Measurements from ENCODE around the gene FAM3D. TPM values are rescaled to one million over a fixed set of nuclear protein-coding genes. Genes with fewer than 3 reads are reported as not detected.

Gene FAM3D
- total RNA-seq, 4 donors from 2014 or later, result 243 to 431 (median 364) TPM

DNA sequence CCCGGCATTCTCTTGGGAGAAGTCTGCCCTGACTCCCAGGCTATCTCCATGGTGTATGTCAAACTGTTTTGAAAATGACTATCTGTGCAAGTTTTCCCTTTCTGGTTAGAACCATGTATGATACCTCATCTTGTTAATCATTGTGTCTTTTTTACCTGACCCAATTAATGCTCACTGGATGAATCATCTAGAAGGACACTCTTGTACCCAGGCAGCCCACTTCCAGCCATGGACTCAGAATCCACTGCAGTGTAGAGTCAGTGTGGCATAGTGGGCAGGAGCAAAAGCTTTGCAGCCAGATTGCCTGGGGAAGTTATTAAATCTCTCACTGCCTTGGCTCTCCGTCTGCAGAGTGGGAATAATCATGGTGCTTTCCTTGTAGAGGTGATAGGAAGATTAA lies 1.2 kb downstream of the FAM3D start:
- in situ Hi-C loops (cut with MboI; ENCODE audit: low pct_ligation_motif_present in 1 of 4, low pct_unique_long_range_greater_than_20kb in 1 of 4, low sequenced_read_pairs in 3 of 4), result no loop called here
- no peaks in the 10 kb centered on the region for H3K36me3 ChIP-seq
- H3K27me3 ChIP-seq, result no peaks in the 10 kb centered on the region
- DNase-seq, result no peak
- no peaks in the 10 kb centered on the region for H3K9me3 ChIP-seq
- H3K4me1 ChIP-seq, result peaks cover 10 to 66% (median 48%) of the 10 kb centered on the region in 4 donors
- intact Hi-C loops (cut with DNase I; ENCODE audit: low total_unique reads), result no loop called here
- peak overlapping the region in 3 of 4 donors; percentile 40 to 53 (median 43) for H3K4me3 ChIP-seq
- peak overlapping the region; percentile 88 to 93 (median 90) for H3K27ac ChIP-seq
- TF ChIP-seq EP300 (IDR thresholded peaks at IDR 0.05; ENCODE audit: low read depth) (no peak), POLR2A (IDR thresholded peaks at IDR 0.05) (peak; percentile 75), POLR2AphosphoS5 (IDR thresholded peaks at IDR 0.05) (peak in 2 of 3 donors; percentile 70 to 73)
- TF ChIP-seq, protein P1, sequence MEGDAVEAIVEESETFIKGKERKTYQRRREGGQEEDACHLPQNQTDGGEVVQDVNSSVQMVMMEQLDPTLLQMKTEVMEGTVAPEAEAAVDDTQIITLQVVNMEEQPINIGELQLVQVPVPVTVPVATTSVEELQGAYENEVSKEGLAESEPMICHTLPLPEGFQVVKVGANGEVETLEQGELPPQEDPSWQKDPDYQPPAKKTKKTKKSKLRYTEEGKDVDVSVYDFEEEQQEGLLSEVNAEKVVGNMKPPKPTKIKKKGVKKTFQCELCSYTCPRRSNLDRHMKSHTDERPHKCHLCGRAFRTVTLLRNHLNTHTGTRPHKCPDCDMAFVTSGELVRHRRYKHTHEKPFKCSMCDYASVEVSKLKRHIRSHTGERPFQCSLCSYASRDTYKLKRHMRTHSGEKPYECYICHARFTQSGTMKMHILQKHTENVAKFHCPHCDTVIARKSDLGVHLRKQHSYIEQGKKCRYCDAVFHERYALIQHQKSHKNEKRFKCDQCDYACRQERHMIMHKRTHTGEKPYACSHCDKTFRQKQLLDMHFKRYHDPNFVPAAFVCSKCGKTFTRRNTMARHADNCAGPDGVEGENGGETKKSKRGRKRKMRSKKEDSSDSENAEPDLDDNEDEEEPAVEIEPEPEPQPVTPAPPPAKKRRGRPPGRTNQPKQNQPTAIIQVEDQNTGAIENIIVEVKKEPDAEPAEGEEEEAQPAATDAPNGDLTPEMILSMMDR (IDR thresholded peaks at IDR 0.05), result no peak
- WGBS, 2 donors (ENCODE audit: low coverage in 1 of 2), result 55 to 56% methylated on average over 2 of the region's 2 CpGs

DNA sequence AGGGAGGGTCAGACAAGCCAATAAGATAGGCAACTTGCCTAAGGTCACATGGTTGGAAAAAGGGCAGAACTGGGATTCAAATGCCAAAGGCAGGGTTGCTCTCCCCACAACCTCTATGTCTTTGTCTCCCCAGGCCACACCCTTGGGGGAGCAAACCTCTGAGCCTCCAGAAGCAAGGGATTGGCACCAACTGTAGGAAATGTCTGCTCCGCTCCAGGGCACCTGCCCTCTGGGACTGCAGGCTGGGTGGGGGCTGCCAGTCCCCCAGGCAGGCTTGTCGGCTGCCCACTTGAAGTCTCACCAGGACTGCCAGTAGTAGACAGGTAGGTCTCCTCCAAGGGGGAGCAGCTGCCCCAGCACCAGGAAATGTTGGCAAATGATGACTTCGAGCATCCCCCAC lies 2.0 kb downstream of the FAM3D start:
- Histone ChIP-seq H3K27ac (peak overlapping the region; percentile 88 to 93 (median 90)), H3K27me3 (no peaks in the 10 kb centered on the region), H3K4me3 (peak overlapping the region; percentile 7 to 53 (median 42)), H3K36me3 (no peaks in the 10 kb centered on the region), H3K4me1 (peaks cover 5 to 60% (median 41%) of the 10 kb centered on the region in 4 donors), H3K9me3 (no peaks in the 10 kb centered on the region)
- in situ Hi-C loops (cut with MboI; ENCODE audit: low pct_ligation_motif_present in 1 of 4, low pct_unique_long_range_greater_than_20kb in 1 of 4, low sequenced_read_pairs in 3 of 4) (no loop called here), intact Hi-C loops (cut with DNase I; ENCODE audit: low total_unique reads) (no loop called here)
- DNase-seq, result no peak
- WGBS, 2 donors (ENCODE audit: low coverage in 1 of 2), result 47% methylated on average over 3 of the region's 3 CpGs; no CpG with 5 or more reads in 1 of the 2 donors
- no peak for TF ChIP-seq POLR2AphosphoS5 (IDR thresholded peaks at IDR 0.05)
- TF ChIP-seq, protein P1 (IDR thresholded peaks at IDR 0.05), result no peak
- TF ChIP-seq POLR2A (IDR thresholded peaks at IDR 0.05), result no peak
- no peak for TF ChIP-seq EP300 (IDR thresholded peaks at IDR 0.05; ENCODE audit: low read depth)

DNA sequence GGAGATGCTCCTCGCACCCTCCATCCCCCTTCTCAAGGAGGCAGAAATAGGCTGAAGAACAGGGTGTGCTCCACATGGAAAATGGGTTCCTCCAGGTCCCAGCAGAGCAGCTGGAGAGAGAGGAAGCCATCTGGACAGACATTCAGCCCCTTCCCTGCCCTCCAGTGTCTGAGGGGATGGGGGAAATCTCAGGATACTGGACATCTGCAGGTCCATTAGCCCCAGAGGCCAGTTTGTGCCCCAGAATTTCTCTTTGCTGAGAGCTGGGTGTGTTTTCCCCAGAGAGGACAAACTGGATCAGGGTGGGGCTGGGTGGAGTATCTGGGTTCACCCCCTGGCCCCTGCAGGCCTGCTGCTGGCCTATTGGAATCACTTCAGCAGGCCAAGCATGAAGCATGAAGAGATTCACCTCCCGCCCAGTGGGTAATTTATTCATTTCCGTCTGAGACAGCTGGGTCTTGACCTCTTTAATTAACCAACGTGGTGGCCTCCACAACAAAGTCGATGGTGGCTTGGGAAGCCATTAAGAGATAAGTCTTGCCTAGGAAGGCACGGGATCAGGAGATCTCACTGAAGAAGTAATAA lies 4.6 kb downstream of the FAM3D start:
- no peak for TF ChIP-seq POLR2AphosphoS5 (IDR thresholded peaks at IDR 0.05)
- TF ChIP-seq, protein P1 (IDR thresholded peaks at IDR 0.05), result no peak
- TF ChIP-seq POLR2A (IDR thresholded peaks at IDR 0.05), result no peak
- no peak for TF ChIP-seq EP300 (IDR thresholded peaks at IDR 0.05; ENCODE audit: low read depth)
- in situ Hi-C loops (cut with MboI; ENCODE audit: low pct_ligation_motif_present in 1 of 4, low pct_unique_long_range_greater_than_20kb in 1 of 4, low sequenced_read_pairs in 3 of 4) (no loop called here), intact Hi-C loops (cut with DNase I; ENCODE audit: low total_unique reads) (no loop called here)
- peak overlapping the region in 3 of 4 donors; percentile 2 to 62 (median 40) for H3K27ac ChIP-seq
- no peaks in the 10 kb centered on the region for H3K36me3 ChIP-seq
- H3K9me3 ChIP-seq, result no peaks in the 10 kb centered on the region
- H3K27me3 ChIP-seq, result no peaks in the 10 kb centered on the region
- WGBS, 2 donors (ENCODE audit: low coverage in 1 of 2), result 62 to 66% methylated on average over 3 to 6 of the region's 6 CpGs
- peaks cover 0 to 55% (median 32%) of the 10 kb centered on the region in 4 donors for H3K4me1 ChIP-seq
- H3K4me3 ChIP-seq, result no peak overlapping the region
- peak; percentile 49 for DNase-seq

GRCh38 chr3:58660998-58661397 lies 5.6 kb downstream of the FAM3D start:
- Histone ChIP-seq H3K9me3 (no peaks in the 10 kb centered on the region), H3K36me3 (no peaks in the 10 kb centered on the region), H3K4me3 (no peak overlapping the region), H3K27ac (peak overlapping the region in 3 of 4 donors; percentile 40 to 62 (median 43)), H3K27me3 (no peaks in the 10 kb centered on the region), H3K4me1 (peaks cover 0 to 55% (median 31%) of the 10 kb centered on the region in 4 donors)
- in situ Hi-C loops (cut with MboI; ENCODE audit: low pct_ligation_motif_present in 1 of 4, low pct_unique_long_range_greater_than_20kb in 1 of 4, low sequenced_read_pairs in 3 of 4) (no loop called here), intact Hi-C loops (cut with DNase I; ENCODE audit: low total_unique reads) (no loop called here)
- no peak for DNase-seq
- WGBS, 2 donors (ENCODE audit: low coverage in 1 of 2), result 54 to 72% methylated on average over 4 to 6 of the region's 6 CpGs
- TF ChIP-seq POLR2AphosphoS5 (IDR thresholded peaks at IDR 0.05), result no peak
- TF ChIP-seq POLR2A (IDR thresholded peaks at IDR 0.05), result no peak
- TF ChIP-seq, protein P1 (IDR thresholded peaks at IDR 0.05), result no peak
- no peak for TF ChIP-seq EP300 (IDR thresholded peaks at IDR 0.05; ENCODE audit: low read depth)
